ENCODE measurements around the gene BRINP3.

Gene BRINP3

DNA sequence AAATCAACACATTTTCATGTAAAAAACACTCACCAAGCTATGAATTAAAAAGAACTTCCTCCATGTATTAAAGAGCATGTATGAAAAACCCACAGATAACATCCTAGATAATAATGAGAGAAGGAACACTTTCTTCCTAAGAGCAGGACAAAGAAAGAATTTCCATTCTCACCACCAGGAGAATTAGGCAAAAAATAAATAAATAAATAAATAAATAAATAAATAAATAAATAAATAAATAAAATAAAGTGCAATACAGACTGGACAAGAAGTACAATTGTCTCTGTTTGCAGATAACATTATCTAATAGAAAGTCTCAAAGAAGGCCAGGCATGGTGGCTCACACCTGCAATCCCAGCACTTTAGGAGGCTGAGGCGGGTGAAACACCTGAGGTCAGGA is 218.2 kb downstream of the BRINP3 start:
- Histone ChIP-seq H3K27ac (no peak overlapping the region), H3K9me3 (no peaks in the 10 kb centered on the region), H3K4me1 (no peaks in the 10 kb centered on the region), H3K27me3 (no peaks in the 10 kb centered on the region), H3K36me3 (no peaks in the 10 kb centered on the region), H3K4me3 (no peak overlapping the region)
- no peak for DNase-seq
- TF ChIP-seq, protein P1, sequence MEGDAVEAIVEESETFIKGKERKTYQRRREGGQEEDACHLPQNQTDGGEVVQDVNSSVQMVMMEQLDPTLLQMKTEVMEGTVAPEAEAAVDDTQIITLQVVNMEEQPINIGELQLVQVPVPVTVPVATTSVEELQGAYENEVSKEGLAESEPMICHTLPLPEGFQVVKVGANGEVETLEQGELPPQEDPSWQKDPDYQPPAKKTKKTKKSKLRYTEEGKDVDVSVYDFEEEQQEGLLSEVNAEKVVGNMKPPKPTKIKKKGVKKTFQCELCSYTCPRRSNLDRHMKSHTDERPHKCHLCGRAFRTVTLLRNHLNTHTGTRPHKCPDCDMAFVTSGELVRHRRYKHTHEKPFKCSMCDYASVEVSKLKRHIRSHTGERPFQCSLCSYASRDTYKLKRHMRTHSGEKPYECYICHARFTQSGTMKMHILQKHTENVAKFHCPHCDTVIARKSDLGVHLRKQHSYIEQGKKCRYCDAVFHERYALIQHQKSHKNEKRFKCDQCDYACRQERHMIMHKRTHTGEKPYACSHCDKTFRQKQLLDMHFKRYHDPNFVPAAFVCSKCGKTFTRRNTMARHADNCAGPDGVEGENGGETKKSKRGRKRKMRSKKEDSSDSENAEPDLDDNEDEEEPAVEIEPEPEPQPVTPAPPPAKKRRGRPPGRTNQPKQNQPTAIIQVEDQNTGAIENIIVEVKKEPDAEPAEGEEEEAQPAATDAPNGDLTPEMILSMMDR (IDR thresholded peaks at IDR 0.05) = no peak
- intact Hi-C loops (cut with DNase I; ENCODE audit: low total_unique reads) = no loop called here

DNA sequence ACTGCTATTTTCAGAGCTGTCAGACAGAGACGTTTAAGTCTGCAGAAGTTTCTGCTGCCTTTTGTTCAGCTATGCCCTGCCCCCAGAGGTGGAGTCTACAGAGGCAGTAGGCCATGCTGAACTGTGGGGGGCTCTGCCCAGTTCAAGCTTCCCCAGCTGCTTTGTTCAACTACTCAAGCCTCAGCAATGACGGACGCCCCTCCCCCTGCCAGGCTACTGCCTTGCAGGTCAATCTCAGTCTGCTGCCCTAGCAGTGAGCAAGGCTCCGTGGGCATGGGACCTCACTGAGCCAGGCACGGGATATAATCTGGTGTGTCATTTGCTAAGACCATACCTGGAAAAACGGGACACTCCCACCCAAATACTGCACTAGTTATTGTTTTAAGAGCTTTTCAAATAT is 219.7 kb downstream of the BRINP3 start:
- DNase-seq = no peak
- H3K36me3 ChIP-seq = no peaks in the 10 kb centered on the region
- no peaks in the 10 kb centered on the region for H3K9me3 ChIP-seq
- H3K27me3 ChIP-seq = no peaks in the 10 kb centered on the region
- intact Hi-C loops (cut with DNase I; ENCODE audit: low total_unique reads) = no loop called here
- no peak overlapping the region for H3K27ac ChIP-seq
- TF ChIP-seq, protein P1 (IDR thresholded peaks at IDR 0.05) = no peak
- H3K4me3 ChIP-seq = no peak overlapping the region
- H3K4me1 ChIP-seq = no peaks in the 10 kb centered on the region

DNA sequence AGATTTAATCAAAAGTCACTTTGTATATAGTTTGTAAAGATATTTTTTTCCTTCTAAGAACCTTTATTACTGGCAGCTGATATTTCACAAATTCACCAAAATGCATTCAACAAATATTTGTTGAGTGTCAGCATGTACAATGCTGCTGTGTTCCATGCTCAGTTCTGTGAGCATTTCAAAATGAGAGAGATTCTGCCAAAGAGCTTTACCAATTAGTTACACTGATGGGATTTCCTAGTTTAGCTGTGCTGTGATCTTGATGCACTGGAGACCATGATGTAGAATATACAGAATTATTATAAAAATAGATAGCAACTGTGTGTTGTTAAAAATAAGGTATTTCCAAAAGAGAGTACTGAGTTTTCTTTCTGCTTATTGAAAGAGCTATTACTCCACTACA is 225.6 kb downstream of the BRINP3 start:
- TF ChIP-seq, protein P1 (IDR thresholded peaks at IDR 0.05) = no peak
- intact Hi-C loops (cut with DNase I; ENCODE audit: low total_unique reads) = no loop called here

DNA sequence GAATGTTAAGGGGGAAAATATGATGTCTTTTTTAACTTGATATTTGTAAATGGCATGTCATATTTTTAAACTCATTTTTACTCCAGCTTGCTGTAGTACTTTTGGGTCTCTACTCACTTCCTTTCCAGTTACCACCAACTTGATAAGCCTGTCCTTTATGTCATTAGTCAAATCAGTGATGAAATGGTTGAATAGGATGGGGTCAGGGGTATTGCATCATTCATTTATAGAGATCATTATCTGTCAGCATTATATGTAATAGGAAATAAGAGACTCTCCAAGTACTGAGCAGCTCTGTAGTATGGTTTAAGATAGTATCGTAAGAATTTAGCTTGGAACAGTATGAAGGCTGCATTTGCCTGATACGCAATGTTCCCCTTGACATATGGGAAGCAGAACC is 227.3 kb downstream of the BRINP3 start:
- no peak for DNase-seq
- no peaks in the 10 kb centered on the region for H3K36me3 ChIP-seq
- H3K4me3 ChIP-seq = no peak overlapping the region
- TF ChIP-seq, protein P1 (IDR thresholded peaks at IDR 0.05) = no peak
- no peaks in the 10 kb centered on the region for H3K27me3 ChIP-seq
- no peaks in the 10 kb centered on the region for H3K9me3 ChIP-seq
- H3K4me1 ChIP-seq = no peaks in the 10 kb centered on the region
- no peak overlapping the region for H3K27ac ChIP-seq
- intact Hi-C loops (cut with DNase I; ENCODE audit: low total_unique reads) = no loop called here

More for the DNA sequence above, 225.6 kb downstream of the BRINP3 start:
- Histone ChIP-seq H3K4me3 (no peak overlapping the region), H3K27me3 (no peaks in the 10 kb centered on the region), H3K36me3 (no peaks in the 10 kb centered on the region), H3K9me3 (no peaks in the 10 kb centered on the region), H3K27ac (no peak overlapping the region), H3K4me1 (no peaks in the 10 kb centered on the region)
- DNase-seq = no peak

DNA sequence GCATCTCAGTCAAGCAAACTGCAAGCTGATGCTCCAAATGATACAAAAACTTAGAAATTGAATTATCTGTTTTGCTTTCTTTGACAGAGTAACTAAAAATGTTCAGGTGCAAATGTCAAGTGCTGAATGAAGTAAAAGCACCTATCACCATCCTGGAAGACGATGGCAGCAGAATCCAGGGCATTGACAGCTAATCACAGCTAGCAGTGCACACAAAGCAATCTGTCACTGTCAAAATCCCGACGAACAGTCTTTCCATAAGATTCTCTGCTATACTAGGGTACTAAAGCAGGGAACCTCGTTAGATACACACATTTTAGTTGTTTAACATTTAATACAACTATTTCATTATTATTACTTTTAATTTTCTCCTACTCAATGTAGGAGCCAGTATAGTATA is 233.3 kb downstream of the BRINP3 start:
- intact Hi-C loops (cut with DNase I; ENCODE audit: low total_unique reads) = no loop called here
- no peak for DNase-seq
- Histone ChIP-seq H3K9me3 (no peaks in the 10 kb centered on the region), H3K27ac (no peak overlapping the region), H3K36me3 (no peaks in the 10 kb centered on the region), H3K4me1 (no peaks in the 10 kb centered on the region), H3K4me3 (no peak overlapping the region), H3K27me3 (no peaks in the 10 kb centered on the region)
- TF ChIP-seq, protein P1 (IDR thresholded peaks at IDR 0.05) = no peak

DNA sequence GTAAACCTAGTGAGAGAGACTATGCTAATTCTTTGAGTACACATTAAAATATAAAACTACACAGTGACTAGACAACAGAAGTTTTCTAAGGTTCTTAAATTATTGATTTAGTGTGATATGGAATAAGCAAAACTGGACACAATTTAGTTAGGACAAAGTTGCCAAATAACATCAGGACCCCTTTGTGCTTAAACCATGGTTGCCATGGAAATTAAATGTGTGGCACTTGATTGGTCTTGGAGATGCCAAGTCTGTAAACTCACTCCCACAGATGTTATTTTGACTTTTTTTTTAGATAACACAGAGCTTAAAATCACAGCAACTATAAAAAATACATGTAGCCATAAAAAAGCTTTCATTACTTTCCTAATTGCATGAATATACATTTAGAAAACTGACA is 234.6 kb downstream of the BRINP3 start:
- H3K4me3 ChIP-seq = no peak overlapping the region
- no peak overlapping the region for H3K27ac ChIP-seq
- no peaks in the 10 kb centered on the region for H3K27me3 ChIP-seq
- no peaks in the 10 kb centered on the region for H3K36me3 ChIP-seq
- no peaks in the 10 kb centered on the region for H3K9me3 ChIP-seq
- H3K4me1 ChIP-seq = no peaks in the 10 kb centered on the region
- TF ChIP-seq, protein P1 (IDR thresholded peaks at IDR 0.05) = no peak
- intact Hi-C loops (cut with DNase I; ENCODE audit: low total_unique reads) = no loop called here
- no peak for DNase-seq

Measured in tibial artery (tissue), 4 donors.